ENCODE results near the gene CABP2.
A peak's percentile ranks its signal among the peaks of the same experiment; 100 is the strongest.
"Not testable (repeated sequence)": the region's sequence is repeated elsewhere in the genome, so short reads cannot be mapped to it uniquely, and the experiment has no call there.

Gene CABP2

GRCh38 chr11:67551697-67552096, 28.5 kb upstream of the CABP2 start:
- H3K36me3 ChIP-seq (ENCODE audit: control insufficient read depth in 1 of 2, insufficient read depth in 2 of 2, low read length in 2 of 2); H3K9me3 ChIP-seq (ENCODE audit: control insufficient read depth in 1 of 2, low read length in 2 of 2); H3K27me3 ChIP-seq (ENCODE audit: low read depth, low read length); H3K4me1 ChIP-seq (ENCODE audit: control insufficient read depth in 1 of 2, insufficient read depth in 2 of 2, low read length in 2 of 2); H3K27ac ChIP-seq (ENCODE audit: low read length); H3K4me3 ChIP-seq (ENCODE audit: low read depth in 1 of 2, low read length in 2 of 2): not testable (repeated sequence)

- Histone ChIP-seq H3K4me1 (ENCODE audit: control insufficient read depth in 1 of 2, insufficient read depth in 2 of 2, low read length in 2 of 2) (no peaks in the 10 kb centered on the region), H3K27me3 (ENCODE audit: low read depth, low read length) (no peaks in the 10 kb centered on the region), H3K27ac (ENCODE audit: low read length) (no peak overlapping the region), H3K9me3 (ENCODE audit: control insufficient read depth in 1 of 2, low read length in 2 of 2) (no peaks in the 10 kb centered on the region), H3K36me3 (ENCODE audit: control insufficient read depth in 1 of 2, insufficient read depth in 2 of 2, low read length in 2 of 2) (no peaks in the 10 kb centered on the region), H3K4me3 (ENCODE audit: low read depth in 1 of 2, low read length in 2 of 2) (no peak overlapping the region)
These were observed 27.9 kb upstream of the CABP2 start for GRCh38 chr11:67551127-67551526.

GRCh38 chr11:67548555-67549110, 25.4 kb upstream of the CABP2 start:
- Histone ChIP-seq H3K4me3 (ENCODE audit: low read depth in 1 of 2, low read length in 2 of 2) (no peak overlapping the region), H3K36me3 (ENCODE audit: control insufficient read depth in 1 of 2, insufficient read depth in 2 of 2, low read length in 2 of 2) (no peaks in the 10 kb centered on the region), H3K9me3 (ENCODE audit: control insufficient read depth in 1 of 2, low read length in 2 of 2) (no peaks in the 10 kb centered on the region), H3K27me3 (ENCODE audit: low read depth, low read length) (no peaks in the 10 kb centered on the region), H3K4me1 (ENCODE audit: control insufficient read depth in 1 of 2, insufficient read depth in 2 of 2, low read length in 2 of 2) (no peaks in the 10 kb centered on the region), H3K27ac (ENCODE audit: low read length) (no peak overlapping the region)

- H3K9me3 ChIP-seq (ENCODE audit: control insufficient read depth in 1 of 2, low read length in 2 of 2); H3K27me3 ChIP-seq (ENCODE audit: low read depth, low read length); H3K36me3 ChIP-seq (ENCODE audit: control insufficient read depth in 1 of 2, insufficient read depth in 2 of 2, low read length in 2 of 2); H3K4me3 ChIP-seq (ENCODE audit: low read depth in 1 of 2, low read length in 2 of 2); H3K4me1 ChIP-seq (ENCODE audit: control insufficient read depth in 1 of 2, insufficient read depth in 2 of 2, low read length in 2 of 2); H3K27ac ChIP-seq (ENCODE audit: low read length): not testable (repeated sequence)
These were observed 24.9 kb upstream of the CABP2 start for GRCh38 chr11:67548112-67548511.

GRCh38 chr11:67545280-67545679, 22.0 kb upstream of the CABP2 start:
- Histone ChIP-seq H3K36me3 (ENCODE audit: control insufficient read depth in 1 of 2, insufficient read depth in 2 of 2, low read length in 2 of 2) (no peaks in the 10 kb centered on the region), H3K27me3 (ENCODE audit: low read depth, low read length) (no peaks in the 10 kb centered on the region), H3K4me3 (ENCODE audit: low read depth in 1 of 2, low read length in 2 of 2) (no peak overlapping the region), H3K27ac (ENCODE audit: low read length) (peak overlapping the region; percentile 16), H3K4me1 (ENCODE audit: control insufficient read depth in 1 of 2, insufficient read depth in 2 of 2, low read length in 2 of 2) (no peaks in the 10 kb centered on the region), H3K9me3 (ENCODE audit: control insufficient read depth in 1 of 2, low read length in 2 of 2) (no peaks in the 10 kb centered on the region)

- Histone ChIP-seq H3K36me3 (ENCODE audit: control insufficient read depth in 1 of 2, insufficient read depth in 2 of 2, low read length in 2 of 2) (no peaks in the 10 kb centered on the region), H3K27me3 (ENCODE audit: low read depth, low read length) (no peaks in the 10 kb centered on the region), H3K27ac (ENCODE audit: low read length) (peak overlapping the region; percentile 16)
These were observed 21.5 kb upstream of the CABP2 start for GRCh38 chr11:67544616-67545242.

GRCh38 chr11:67543585-67543984, 20.3 kb upstream of the CABP2 start:
- Histone ChIP-seq H3K4me1 (ENCODE audit: control insufficient read depth in 1 of 2, insufficient read depth in 2 of 2, low read length in 2 of 2) (no peaks in the 10 kb centered on the region), H3K9me3 (ENCODE audit: control insufficient read depth in 1 of 2, low read length in 2 of 2) (no peaks in the 10 kb centered on the region), H3K27me3 (ENCODE audit: low read depth, low read length) (no peaks in the 10 kb centered on the region), H3K4me3 (ENCODE audit: low read depth in 1 of 2, low read length in 2 of 2) (no peak overlapping the region), H3K36me3 (ENCODE audit: control insufficient read depth in 1 of 2, insufficient read depth in 2 of 2, low read length in 2 of 2) (no peaks in the 10 kb centered on the region), H3K27ac (ENCODE audit: low read length) (no peak overlapping the region)

More at GRCh38 chr11:67544616-67545242, 21.5 kb upstream of the CABP2 start:
- no peak overlapping the region for H3K4me3 ChIP-seq (ENCODE audit: low read depth in 1 of 2, low read length in 2 of 2)
- no peaks in the 10 kb centered on the region for H3K9me3 ChIP-seq (ENCODE audit: control insufficient read depth in 1 of 2, low read length in 2 of 2)
- H3K4me1 ChIP-seq (ENCODE audit: control insufficient read depth in 1 of 2, insufficient read depth in 2 of 2, low read length in 2 of 2): no peaks in the 10 kb centered on the region

- H3K4me1 ChIP-seq (ENCODE audit: control insufficient read depth in 1 of 2, insufficient read depth in 2 of 2, low read length in 2 of 2): no peaks in the 10 kb centered on the region
- no peak overlapping the region for H3K4me3 ChIP-seq (ENCODE audit: low read depth in 1 of 2, low read length in 2 of 2)
- no peaks in the 10 kb centered on the region for H3K9me3 ChIP-seq (ENCODE audit: control insufficient read depth in 1 of 2, low read length in 2 of 2)
- peaks cover 3% of the 10 kb centered on the region for H3K27me3 ChIP-seq (ENCODE audit: low read depth, low read length)
- no peak overlapping the region for H3K27ac ChIP-seq (ENCODE audit: low read length)
- H3K36me3 ChIP-seq (ENCODE audit: control insufficient read depth in 1 of 2, insufficient read depth in 2 of 2, low read length in 2 of 2): no peaks in the 10 kb centered on the region
These were observed 19.7 kb upstream of the CABP2 start for GRCh38 chr11:67542971-67543370.

GRCh38 chr11:67542169-67542568, 18.9 kb upstream of the CABP2 start:
- Histone ChIP-seq H3K27ac (ENCODE audit: low read length) (no peak overlapping the region), H3K9me3 (ENCODE audit: control insufficient read depth in 1 of 2, low read length in 2 of 2) (no peaks in the 10 kb centered on the region), H3K27me3 (ENCODE audit: low read depth, low read length) (peaks cover 3% of the 10 kb centered on the region), H3K4me1 (ENCODE audit: control insufficient read depth in 1 of 2, insufficient read depth in 2 of 2, low read length in 2 of 2) (no peaks in the 10 kb centered on the region), H3K36me3 (ENCODE audit: control insufficient read depth in 1 of 2, insufficient read depth in 2 of 2, low read length in 2 of 2) (no peaks in the 10 kb centered on the region), H3K4me3 (ENCODE audit: low read depth in 1 of 2, low read length in 2 of 2) (no peak overlapping the region)

- H3K27ac ChIP-seq (ENCODE audit: low read length): no peak overlapping the region
- no peaks in the 10 kb centered on the region for H3K9me3 ChIP-seq (ENCODE audit: control insufficient read depth in 1 of 2, low read length in 2 of 2)
These were observed 18.0 kb upstream of the CABP2 start for GRCh38 chr11:67541198-67541597.

GRCh38 chr11:67539550-67539949, 16.3 kb upstream of the CABP2 start:
- Histone ChIP-seq H3K9me3 (ENCODE audit: control insufficient read depth in 1 of 2, low read length in 2 of 2) (no peaks in the 10 kb centered on the region), H3K36me3 (ENCODE audit: control insufficient read depth in 1 of 2, insufficient read depth in 2 of 2, low read length in 2 of 2) (no peaks in the 10 kb centered on the region), H3K4me1 (ENCODE audit: control insufficient read depth in 1 of 2, insufficient read depth in 2 of 2, low read length in 2 of 2) (no peaks in the 10 kb centered on the region), H3K4me3 (ENCODE audit: low read depth in 1 of 2, low read length in 2 of 2) (no peak overlapping the region), H3K27me3 (ENCODE audit: low read depth, low read length) (peaks cover 3% of the 10 kb centered on the region), H3K27ac (ENCODE audit: low read length) (no peak overlapping the region)

More at GRCh38 chr11:67541198-67541597, 18.0 kb upstream of the CABP2 start:
- H3K4me3 ChIP-seq (ENCODE audit: low read depth in 1 of 2, low read length in 2 of 2): no peak overlapping the region
- no peaks in the 10 kb centered on the region for H3K36me3 ChIP-seq (ENCODE audit: control insufficient read depth in 1 of 2, insufficient read depth in 2 of 2, low read length in 2 of 2)
- H3K4me1 ChIP-seq (ENCODE audit: control insufficient read depth in 1 of 2, insufficient read depth in 2 of 2, low read length in 2 of 2): no peaks in the 10 kb centered on the region
- H3K27me3 ChIP-seq (ENCODE audit: low read depth, low read length): peaks cover 3% of the 10 kb centered on the region

Measured in muscle layer of duodenum (tissue), 2 donors.